SH-SY5Y (cell line): ENCODE measurements around the gene COMMD6.

ENCODE experiments used
- GATA2 ChIP-seq: IDR thresholded peaks from 2 replicates; pipeline ENCODE4 v1.6.1; 2011; ENCODE audit warnings: mild to moderate bottlenecking, low read depth, low read length
- GATA3 ChIP-seq: IDR thresholded peaks from 2 replicates; pipeline ENCODE4 v1.6.1; 2011; ENCODE audit warnings: low read depth, mild to moderate bottlenecking, low read length, moderate library complexity

- TF ChIP-seq GATA2 (no peak), GATA3 (no peak)
Observed at GRCh38 chr13:75482820-75483079, 54.9 kb downstream of the COMMD6 start.
